WTC11 (cell line): Measurements from ENCODE around the gene TSPAN5. TPM values are rescaled to one million over a fixed set of nuclear protein-coding genes. Genes with fewer than 3 reads are reported as not detected.

Experiments
- ATAC-seq: fragments of 200-7000 bp; cut with Tn5 transposase; 2 replicates; pipeline ENCODE4 v1.10.0; 2021; ENCODE audit warnings: mild to moderate bottlenecking, moderate library complexity
- CTCF ChIA-PET: fragments of 300-600 bp; sonication (Branson Sonifier 250); formaldehyde crosslinking; loops from one replicate; lab custom pipeline; 2021; ENCODE audit warnings: antibody characterized with exemption; lab: Charles Lee
- POLR2A ChIA-PET: fragments of 350-600 bp; sonication (Branson Sonifier 250); formaldehyde crosslinking; loops from one replicate; lab custom pipeline; 2021; ENCODE audit warnings: antibody characterized with exemption; lab: Charles Lee
- DNase-seq: peaks from one replicate; pipeline ENCODE4 v3.0.0; 2021; ENCODE audit warnings: low spot score
- H3K27ac Mint-ChIP-seq: 2 replicates; pipeline ENCODE4 v1.8.0; 2021; ENCODE audit warnings: mixed read lengths
- H3K27me3 Mint-ChIP-seq: 2 replicates; pipeline ENCODE4 v1.8.0; 2021; ENCODE audit warnings: low read depth, mild to moderate bottlenecking, moderate library complexity, mixed read lengths
- H3K36me3 Mint-ChIP-seq: 2 replicates; pipeline ENCODE4 v1.8.0; 2021; ENCODE audit warnings: mixed read lengths
- H3K4me1 Mint-ChIP-seq: 2 replicates; pipeline ENCODE4 v1.8.0; 2022; ENCODE audit warnings: mixed read lengths
- H3K4me3 Mint-ChIP-seq: 2 replicates; pipeline ENCODE4 v1.8.0; 2021; ENCODE audit warnings: mild to moderate bottlenecking, moderate library complexity, mixed read lengths
- H3K9me3 Mint-ChIP-seq: 2 replicates; pipeline ENCODE4 v1.8.0; 2021; ENCODE audit warnings: mixed read lengths
- ERG ChIP-seq: fragments of 250-450 bp; sonication (Bioruptor Pico); IDR thresholded peaks from 2 replicates; pipeline ENCODE4 v1.8.0; 2021; ENCODE audit warnings: mild to moderate bottlenecking
- ESRRA ChIP-seq: sonication (generic); formaldehyde crosslinking; IDR thresholded peaks from 2 replicates; pipeline ENCODE4 v1.8.1; 2022; ENCODE audit warnings: mild to moderate bottlenecking, missing genetic modification reagents, borderline replicate concordance
- FOXJ3 ChIP-seq: sonication (generic); formaldehyde crosslinking; IDR thresholded peaks from 2 replicates; pipeline ENCODE4 v1.9.0; 2021; ENCODE audit warnings: missing genetic modification reagents, mild to moderate bottlenecking, borderline replicate concordance
- FOXK1 ChIP-seq: sonication (generic); formaldehyde crosslinking; IDR thresholded peaks from 2 replicates; pipeline ENCODE4 v1.8.0; 2022; ENCODE audit warnings: mild to moderate bottlenecking, moderate library complexity, missing genetic modification reagents
- FOXP4 ChIP-seq: sonication (generic); formaldehyde crosslinking; IDR thresholded peaks from 2 replicates; pipeline ENCODE4 v1.8.0; 2022; ENCODE audit warnings: mild to moderate bottlenecking, missing genetic modification reagents
- GABPB1 ChIP-seq: sonication (generic); formaldehyde crosslinking; IDR thresholded peaks from 2 replicates; pipeline ENCODE4 v1.8.1; 2023; ENCODE audit warnings: mild to moderate bottlenecking, missing genetic modification reagents
- GRHL2 ChIP-seq: fragments of 250-450 bp; sonication (Bioruptor Pico); IDR thresholded peaks from 2 replicates; pipeline ENCODE4 v1.8.0; 2022; ENCODE audit warnings: mild to moderate bottlenecking, moderate library complexity; ENCODE audit not compliant: insufficient replicate concordance, severe bottlenecking
- HMGA2 ChIP-seq: fragments of 250-450 bp; sonication (Bioruptor Pico); IDR thresholded peaks from 2 replicates; pipeline ENCODE4 v1.4.0; 2021; ENCODE audit warnings: mild to moderate bottlenecking, moderate library complexity
- IRF2 ChIP-seq: sonication (generic); formaldehyde crosslinking; IDR thresholded peaks from 2 replicates; pipeline ENCODE4 v1.8.0; 2022; ENCODE audit warnings: low read depth, missing genetic modification reagents, borderline replicate concordance
- MYBL2 ChIP-seq: sonication (generic); formaldehyde crosslinking; IDR thresholded peaks from 2 replicates; pipeline ENCODE4 v1.8.1; 2023; ENCODE audit warnings: mild to moderate bottlenecking, moderate library complexity, missing genetic modification reagents
- NR3C1 ChIP-seq: sonication (generic); formaldehyde crosslinking; conservative IDR thresholded peaks from 2 replicates; pipeline ENCODE4 v1.8.1; 2023; ENCODE audit warnings: low read depth, mild to moderate bottlenecking, missing genetic modification reagents
- OVOL2 ChIP-seq: fragments of 250-450 bp; sonication (Bioruptor Pico); IDR thresholded peaks from 2 replicates; pipeline ENCODE4 v1.9.0; 2021; ENCODE audit warnings: mild to moderate bottlenecking, borderline replicate concordance
- PRRX2 ChIP-seq: fragments of 250-450 bp; sonication (Bioruptor Pico); IDR thresholded peaks from 2 replicates; pipeline ENCODE4 v1.8.0; 2021; ENCODE audit warnings: mild to moderate bottlenecking
- SMAD4 ChIP-seq: sonication (generic); formaldehyde crosslinking; IDR thresholded peaks from 2 replicates; pipeline ENCODE4 v1.8.0; 2022; ENCODE audit warnings: mild to moderate bottlenecking, missing genetic modification reagents
- STAT6 ChIP-seq: sonication (generic); formaldehyde crosslinking; conservative IDR thresholded peaks from 2 replicates; pipeline ENCODE4 v1.8.1; 2023; ENCODE audit warnings: mild to moderate bottlenecking, low read depth, missing genetic modification reagents, moderate library complexity
- TEAD1 ChIP-seq: sonication (generic); formaldehyde crosslinking; IDR thresholded peaks from 2 replicates; pipeline ENCODE4 v1.8.0; 2022; ENCODE audit warnings: mild to moderate bottlenecking, missing genetic modification reagents
- TEAD4 ChIP-seq: sonication (generic); formaldehyde crosslinking; IDR thresholded peaks from 2 replicates; pipeline ENCODE4 v1.8.0; 2022; ENCODE audit warnings: mild to moderate bottlenecking, missing genetic modification reagents
- ZNF219 ChIP-seq: sonication (generic); formaldehyde crosslinking; IDR thresholded peaks from 2 replicates; pipeline ENCODE4 v1.8.0; 2023; ENCODE audit warnings: missing genetic modification reagents, mild to moderate bottlenecking, borderline replicate concordance
- ZNF232 ChIP-seq: sonication (generic); formaldehyde crosslinking; IDR thresholded peaks from 2 replicates; pipeline ENCODE4 v1.8.0; 2022; ENCODE audit warnings: mild to moderate bottlenecking, missing genetic modification reagents
- ZNF425 ChIP-seq: fragments of 250-450 bp; sonication (Bioruptor Pico); conservative IDR thresholded peaks from 2 replicates; pipeline ENCODE4 v1.9.0; 2021; ENCODE audit warnings: mild to moderate bottlenecking
- total RNA-seq: library from RNA; stranded (reverse); gene quantifications from 3 replicates; pipeline ENCODE4 v1.2.3, GENCODE V29; 2021
- TF ChIP-seq, protein P1 (sequence below): sonication (generic); formaldehyde crosslinking; IDR thresholded peaks from 2 replicates; pipeline ENCODE4 v1.8.1; 2023; ENCODE audit warnings: mild to moderate bottlenecking, missing genetic modification reagents, moderate library complexity

TSPAN5 gene
- total RNA-seq, 1 experiment from 2014 or later = 22.7 TPM

DNA sequence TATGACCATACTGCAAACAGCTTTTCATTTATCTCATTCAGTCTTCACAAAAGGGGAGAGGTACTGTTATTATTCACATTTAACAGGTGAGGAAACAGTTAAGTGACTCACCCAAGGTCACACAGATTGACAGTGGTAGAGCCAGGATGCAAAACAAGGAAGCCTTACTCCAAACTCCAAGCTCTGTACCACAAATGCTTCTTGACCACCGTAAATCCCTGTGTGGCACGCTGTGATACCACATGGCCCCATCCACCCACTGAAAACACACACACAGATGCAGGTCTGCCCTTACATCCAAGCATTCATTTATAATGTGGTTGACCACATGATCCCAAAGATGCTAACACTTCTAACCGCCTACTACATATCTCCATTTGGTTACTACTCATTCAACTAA lies 129.5 kb downstream of the TSPAN5 start:
- peaks cover 15% of the 10 kb centered on the region for H3K4me1 Mint-ChIP-seq
- no peaks in the 10 kb centered on the region for H3K27me3 Mint-ChIP-seq
- no peak overlapping the region for H3K4me3 Mint-ChIP-seq
- TF ChIP-seq SMAD4 (CRISPR knock-in tag) (no peak), NR3C1 (CRISPR knock-in tag) (no peak), TEAD1 (CRISPR knock-in tag) (no peak), GABPB1 (CRISPR knock-in tag) (no peak), ESRRA (CRISPR knock-in tag) (no peak), ZNF232 (CRISPR knock-in tag) (no peak), ERG (no peak), ZNF425 (CRISPR knock-in tag) (no peak), HMGA2 (CRISPR knock-in tag) (no peak), GRHL2 (CRISPR knock-in tag) (no peak), FOXP4 (CRISPR knock-in tag) (no peak), OVOL2 (CRISPR knock-in tag) (no peak), IRF2 (no peak), FOXJ3 (CRISPR knock-in tag) (no peak), ZNF219 (CRISPR knock-in tag) (no peak)
- TF ChIP-seq, protein P1, sequence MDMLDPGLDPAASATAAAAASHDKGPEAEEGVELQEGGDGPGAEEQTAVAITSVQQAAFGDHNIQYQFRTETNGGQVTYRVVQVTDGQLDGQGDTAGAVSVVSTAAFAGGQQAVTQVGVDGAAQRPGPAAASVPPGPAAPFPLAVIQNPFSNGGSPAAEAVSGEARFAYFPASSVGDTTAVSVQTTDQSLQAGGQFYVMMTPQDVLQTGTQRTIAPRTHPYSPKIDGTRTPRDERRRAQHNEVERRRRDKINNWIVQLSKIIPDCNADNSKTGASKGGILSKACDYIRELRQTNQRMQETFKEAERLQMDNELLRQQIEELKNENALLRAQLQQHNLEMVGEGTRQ (CRISPR knock-in tag) = no peak
- TF ChIP-seq, all 79 proteins: peak for 0
- Mint-ChIP-seq H3K27ac (no peak overlapping the region), H3K36me3 (no peaks in the 10 kb centered on the region), H3K9me3 (peaks cover 6% of the 10 kb centered on the region)
- ChIA-PET POLR2A (interaction anchor here (0.6 to 0.9 kb wide), 2 partner anchors 98 to 130 kb away, joined by 3 to 9 read pairs; partner anchors contain the start of gene TSPAN5), CTCF (no interaction called here)
- no peak for ATAC-seq
- no peak for DNase-seq

- no peak overlapping the region for H3K27ac Mint-ChIP-seq
- no peaks in the 10 kb centered on the region for H3K27me3 Mint-ChIP-seq
- no peak for ATAC-seq
- H3K4me1 Mint-ChIP-seq = peaks cover 21% of the 10 kb centered on the region
- TF ChIP-seq FOXK1 (CRISPR knock-in tag) = no peak
- TF ChIP-seq ESRRA (CRISPR knock-in tag) = no peak
- TF ChIP-seq TEAD4 = no peak
- TF ChIP-seq MYBL2 (CRISPR knock-in tag) = no peak
- no peak for TF ChIP-seq ZNF232 (CRISPR knock-in tag)
- no peak for TF ChIP-seq PRRX2
- TF ChIP-seq IRF2 = no peak
- no peak for TF ChIP-seq STAT6 (CRISPR knock-in tag)
- TF ChIP-seq, all 79 proteins: peak for 0
- no peaks in the 10 kb centered on the region for H3K36me3 Mint-ChIP-seq
- no peak for DNase-seq
- CTCF ChIA-PET = no interaction called here
- H3K4me3 Mint-ChIP-seq = no peak overlapping the region
- H3K9me3 Mint-ChIP-seq = peaks cover 6% of the 10 kb centered on the region
- POLR2A ChIA-PET = no interaction called here
Observed at GRCh38 chr4:98527534-98528269, 130.7 kb downstream of the TSPAN5 start.
